ENCODE data around the gene OLFM3.

OLFM3 gene

DNA sequence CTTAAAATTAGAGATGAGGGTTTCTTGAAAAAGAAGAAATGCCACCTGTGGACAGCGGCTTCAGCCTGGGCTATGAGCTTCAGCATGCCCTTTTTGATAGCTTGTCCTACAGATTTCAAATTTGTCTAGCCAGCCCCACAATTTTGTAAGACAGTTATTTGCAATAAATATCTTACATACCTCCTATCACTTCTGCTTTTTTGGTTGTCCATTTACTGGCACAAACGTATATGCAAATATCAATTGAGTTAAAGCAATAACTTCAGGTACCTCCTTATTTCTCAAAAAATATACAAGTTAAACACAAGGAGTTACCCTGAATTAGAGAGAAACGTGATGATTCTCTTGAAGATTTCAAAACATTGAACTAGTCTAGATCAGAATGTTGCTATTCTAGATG, 53.5 kb downstream of the OLFM3 start:
- DNase-seq (ENCODE audit: low spot score): no peak

DNA sequence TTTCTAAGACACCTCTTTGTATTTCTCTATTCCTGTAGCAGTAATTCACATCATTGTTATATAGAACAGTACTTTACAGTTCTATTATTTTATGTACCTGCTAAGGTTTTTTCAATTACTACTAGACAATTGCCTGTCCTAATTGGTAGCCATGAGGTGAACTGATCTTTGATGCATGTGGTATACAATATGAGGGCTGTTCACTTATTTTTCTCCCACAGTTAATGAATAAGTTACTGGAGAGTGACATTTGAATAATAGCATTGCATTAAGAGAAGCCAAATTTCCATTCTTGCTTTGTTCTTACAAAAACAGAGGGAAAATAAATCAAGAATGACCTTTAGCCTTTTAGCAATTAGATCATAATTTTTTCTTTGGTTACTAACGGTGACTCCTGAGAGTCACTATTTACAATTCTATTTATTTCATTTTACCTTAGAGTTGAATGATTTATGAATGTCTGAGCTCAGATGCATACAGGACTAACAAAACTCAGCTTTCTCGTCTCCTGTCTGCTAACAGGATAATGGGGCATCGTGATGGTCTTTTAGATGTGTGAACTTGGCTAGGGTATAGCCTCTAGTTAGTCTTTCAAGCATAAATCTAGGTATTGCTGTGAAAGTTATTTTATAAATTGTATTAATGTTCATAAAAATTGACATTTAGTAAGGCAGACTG, 54.1 kb downstream of the OLFM3 start:
- DNase-seq (ENCODE audit: low spot score): no peak

DNA sequence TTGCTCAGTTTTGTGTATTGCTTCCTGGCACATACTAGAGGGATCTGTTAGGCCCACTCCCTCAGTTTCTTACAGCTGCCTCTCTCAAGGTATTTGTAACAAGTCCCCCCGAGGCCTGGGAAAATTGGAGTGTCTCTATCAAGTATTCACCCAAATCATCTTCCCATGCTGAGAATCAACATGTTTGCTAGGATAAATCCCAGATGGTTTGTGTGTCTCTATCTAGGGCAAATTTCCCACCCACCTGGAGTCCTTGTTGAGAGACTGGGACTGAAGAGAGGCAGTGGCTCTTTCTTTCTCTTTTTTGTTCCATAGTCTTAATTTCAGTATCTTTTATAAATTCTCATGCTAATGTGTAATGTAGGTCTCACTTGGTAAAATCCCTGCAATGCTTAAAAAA, 58.0 kb downstream of the OLFM3 start:
- no peak for DNase-seq (ENCODE audit: low spot score)

DNA sequence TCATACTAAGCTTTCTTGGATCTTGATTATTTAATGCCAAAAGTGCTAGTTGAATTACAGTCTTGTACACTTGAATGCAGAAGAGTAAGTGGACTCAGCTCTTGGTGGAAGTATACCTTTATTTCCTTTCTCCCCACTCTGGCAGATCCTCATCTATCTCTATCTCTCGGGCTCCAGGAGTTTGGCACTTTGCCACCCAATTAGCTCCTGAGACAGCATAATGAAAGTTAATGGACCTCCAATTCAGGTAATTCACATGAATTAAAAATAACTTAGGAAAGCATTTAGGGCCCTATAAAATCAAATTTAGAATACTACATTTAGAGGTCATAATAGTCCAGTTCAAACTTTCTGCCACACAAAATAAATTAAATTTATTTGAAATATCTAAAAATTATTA, 67.4 kb downstream of the OLFM3 start:
- no peak for DNase-seq (ENCODE audit: low spot score)

DNA sequence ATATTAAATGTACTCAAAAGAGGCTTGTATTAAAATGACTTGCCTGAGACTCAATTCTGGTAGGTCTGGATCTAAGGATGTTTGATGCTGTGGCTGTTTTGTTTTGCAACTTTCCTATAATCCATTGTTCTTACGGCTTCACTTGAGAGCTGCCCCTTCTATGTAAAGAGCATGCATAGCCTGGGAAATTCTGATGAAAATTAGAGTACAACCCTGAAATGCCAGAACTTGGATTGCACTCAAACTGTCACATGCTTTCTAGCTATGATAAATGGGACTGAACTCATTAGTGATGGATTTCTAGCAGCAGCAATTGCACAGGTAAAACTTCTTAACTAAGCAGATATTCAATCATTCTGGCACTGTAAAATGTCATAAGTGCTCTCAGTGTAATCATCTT, 67.9 kb downstream of the OLFM3 start:
- no peak for DNase-seq (ENCODE audit: low spot score)

DNA sequence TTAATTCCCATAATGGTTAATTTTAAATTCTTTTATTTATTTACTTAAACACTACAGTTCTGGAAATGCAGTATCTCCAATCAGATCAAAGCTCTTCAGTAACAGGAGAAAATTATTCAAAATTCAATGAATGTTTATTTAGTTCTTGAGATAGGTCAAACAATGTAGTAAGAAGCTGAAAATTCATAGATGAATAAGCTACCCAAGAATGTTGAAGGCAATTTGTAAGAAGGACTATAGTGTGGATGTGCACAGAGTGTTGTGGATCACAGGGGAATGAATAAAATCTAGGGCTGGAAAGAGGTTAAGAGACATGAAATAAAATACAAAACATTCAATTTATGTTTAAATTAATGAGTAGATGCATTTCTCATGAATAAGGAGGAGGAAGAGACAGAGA, 72.0 kb downstream of the OLFM3 start:
- no peak for DNase-seq (ENCODE audit: low spot score)

DNA sequence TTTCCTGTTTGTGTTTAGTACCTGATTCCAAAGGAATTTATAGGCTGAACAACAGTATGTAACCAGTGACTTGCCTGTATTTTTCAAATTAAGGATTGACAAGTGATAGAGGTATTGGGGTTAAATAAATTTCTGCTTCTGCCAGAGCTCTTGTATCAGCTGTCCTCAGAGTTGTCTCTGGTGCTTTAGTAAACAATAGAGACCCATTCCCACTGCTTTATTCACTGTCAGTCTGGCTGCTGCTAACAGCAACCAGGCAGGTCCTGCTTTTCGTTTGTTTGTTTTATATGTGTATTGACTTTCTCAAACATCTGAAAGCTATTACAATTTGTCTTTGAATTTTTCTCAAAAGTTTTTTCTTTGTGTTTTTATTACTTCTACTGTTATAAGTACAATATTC, 76.1 kb downstream of the OLFM3 start:
- DNase-seq (ENCODE audit: low spot score): no peak

DNA sequence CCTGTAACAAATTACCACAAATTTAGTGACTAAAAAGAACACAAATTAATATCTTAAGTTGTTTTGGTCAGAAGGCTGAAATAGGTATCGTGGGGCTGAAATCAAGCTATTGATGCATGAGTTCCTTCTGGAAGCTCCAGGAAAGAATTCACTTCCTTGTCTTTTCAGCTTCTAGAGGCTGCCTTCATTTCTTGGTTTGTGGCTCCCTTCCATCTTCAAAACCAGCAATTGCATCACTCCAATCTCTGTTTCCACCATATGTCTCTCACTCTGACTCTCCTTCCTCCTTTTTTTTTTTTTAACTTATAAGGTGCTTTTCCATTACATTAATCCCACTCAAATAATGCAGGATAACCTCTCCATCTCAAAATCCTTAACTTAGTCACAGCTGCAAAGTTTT, 78.4 kb downstream of the OLFM3 start:
- DNase-seq (ENCODE audit: low spot score): no peak

DNA sequence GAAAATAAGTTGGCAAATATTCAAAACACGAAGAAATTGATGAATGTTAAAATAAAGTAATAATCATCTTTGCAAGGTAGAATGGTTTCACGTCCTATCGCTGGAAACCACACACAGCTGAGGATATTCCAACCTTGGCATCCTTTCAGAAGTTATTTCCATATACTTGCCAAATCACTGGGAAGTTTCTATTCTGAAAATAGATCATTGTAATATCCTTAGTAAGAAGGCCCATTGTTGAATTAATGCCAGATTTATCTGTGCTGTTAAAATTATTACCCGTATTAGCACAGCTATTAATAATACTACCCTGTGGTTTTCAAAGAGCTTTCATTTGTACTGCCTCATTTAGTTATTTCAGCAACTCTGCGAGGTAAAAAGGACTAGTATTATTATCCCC, 81.1 kb downstream of the OLFM3 start:
- DNase-seq (ENCODE audit: low spot score): no peak

DNA sequence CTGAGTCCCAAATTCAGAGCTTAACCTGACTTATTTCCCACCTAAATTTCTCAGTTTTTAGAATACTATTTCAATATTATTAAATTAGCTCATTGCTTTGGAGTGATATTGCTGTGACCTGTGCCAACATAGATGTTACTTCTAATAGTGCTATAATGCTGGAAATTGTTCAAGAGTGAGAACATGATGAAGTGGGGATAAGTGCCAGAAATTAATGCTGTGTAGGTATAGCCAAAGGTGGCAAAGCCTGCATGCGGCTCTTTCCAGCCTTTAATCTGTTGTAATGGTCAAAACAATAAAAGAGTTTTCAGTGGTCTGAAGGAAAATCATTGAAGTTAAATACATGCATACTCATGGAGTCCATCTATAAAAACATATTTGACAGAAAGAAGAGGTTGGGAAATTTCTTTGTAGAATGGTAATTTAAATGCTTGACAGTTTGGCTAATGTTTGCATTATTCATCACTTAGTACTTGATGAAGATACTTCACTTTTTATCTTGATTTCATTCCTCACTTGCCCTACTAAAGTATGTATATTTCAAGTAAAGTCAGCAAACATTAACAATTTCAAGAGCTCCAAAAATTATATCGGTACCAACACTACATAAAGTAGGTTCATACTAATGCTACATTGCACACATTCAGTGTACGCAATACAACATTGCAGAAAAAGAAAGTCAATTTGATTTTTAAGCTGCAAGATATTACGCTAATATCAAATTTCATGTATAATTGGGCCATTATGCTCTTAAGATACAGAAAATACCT, 82.1 kb downstream of the OLFM3 start:
- DNase-seq (ENCODE audit: low spot score): no peak

DNA sequence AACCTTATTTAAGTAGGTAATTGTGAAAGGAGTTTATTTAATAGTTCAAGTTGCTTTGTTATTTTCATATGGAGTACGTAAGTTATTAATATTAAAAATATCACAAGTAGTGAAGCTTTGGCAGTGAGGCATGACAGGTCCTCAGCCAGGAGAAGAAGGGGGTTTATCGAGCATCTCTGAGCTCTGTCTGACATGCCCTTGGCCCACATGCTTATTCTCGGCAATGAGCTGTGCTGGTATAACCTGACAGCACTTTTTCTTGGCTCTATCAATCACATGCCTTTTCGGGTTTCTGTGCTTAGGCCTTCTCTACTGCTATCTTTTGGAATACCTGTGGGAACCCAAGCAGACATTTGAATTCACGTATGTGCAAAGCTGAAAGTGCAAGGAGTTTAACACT, 84.8 kb downstream of the OLFM3 start:
- no peak for DNase-seq (ENCODE audit: low spot score)

DNA sequence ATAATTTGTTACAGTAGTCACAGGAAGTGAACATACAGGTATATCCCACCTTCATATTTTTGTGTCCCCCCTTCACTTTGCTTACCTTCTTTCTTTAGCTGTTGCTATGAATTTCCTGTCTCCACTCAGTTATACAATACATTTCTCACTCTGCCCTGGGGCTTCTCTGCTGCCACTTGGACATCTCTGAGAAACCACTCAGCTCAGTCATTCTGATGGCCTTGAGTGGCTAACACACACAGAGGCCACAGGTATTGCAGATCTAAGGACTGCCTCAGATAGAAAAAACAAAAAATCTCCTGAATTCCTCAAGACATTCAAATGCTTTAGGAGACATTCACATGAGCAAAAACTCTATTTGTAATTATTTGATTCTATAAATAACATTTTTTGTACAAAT, 87.7 kb downstream of the OLFM3 start:
- no peak for DNase-seq (ENCODE audit: low spot score)

DNA sequence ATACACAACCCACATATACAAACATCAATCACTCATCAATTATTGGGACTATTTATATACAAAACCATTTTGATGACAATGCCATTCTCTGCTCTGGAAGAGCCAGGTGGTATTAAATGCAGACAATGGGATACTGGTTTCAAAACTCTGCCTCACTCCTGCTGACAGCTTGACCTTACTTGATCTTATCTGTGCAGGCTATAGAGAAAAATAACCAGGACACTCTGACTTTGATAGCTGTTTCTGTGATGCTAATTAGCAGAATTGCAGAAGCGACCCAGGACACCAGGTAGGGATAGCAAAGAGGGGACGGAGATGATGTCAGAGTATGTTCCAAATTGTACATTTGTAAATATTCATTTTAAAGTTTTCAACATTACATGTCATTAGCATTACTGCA, 89.5 kb downstream of the OLFM3 start:
- no peak for DNase-seq (ENCODE audit: low spot score)

DNA sequence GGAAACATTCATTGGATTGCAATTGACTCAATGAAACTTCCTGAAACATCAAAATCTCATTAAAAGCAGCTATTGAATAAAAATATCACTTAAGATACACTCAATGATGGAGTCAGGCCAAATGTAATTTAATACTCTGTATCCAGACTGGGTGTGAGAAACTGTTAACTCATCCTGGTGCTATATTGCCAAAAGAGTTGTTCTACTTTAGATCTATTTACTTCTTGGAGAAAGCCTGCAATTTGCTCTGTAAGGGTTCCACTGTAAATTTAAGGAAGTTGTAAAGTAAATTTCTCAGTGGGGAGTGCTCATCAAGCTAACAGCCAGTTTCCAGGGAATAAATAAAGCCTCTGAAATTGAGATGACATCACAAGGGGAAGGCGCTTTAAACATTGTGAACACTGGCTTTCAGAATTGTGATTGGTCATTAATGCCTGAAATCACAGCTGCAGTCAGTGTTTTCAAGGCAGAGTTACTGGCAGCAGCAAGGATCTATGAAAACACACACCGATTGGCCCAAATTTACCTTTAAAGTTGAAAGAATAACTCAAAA, 91.4 kb downstream of the OLFM3 start:
- no peak for DNase-seq (ENCODE audit: low spot score)

DNA sequence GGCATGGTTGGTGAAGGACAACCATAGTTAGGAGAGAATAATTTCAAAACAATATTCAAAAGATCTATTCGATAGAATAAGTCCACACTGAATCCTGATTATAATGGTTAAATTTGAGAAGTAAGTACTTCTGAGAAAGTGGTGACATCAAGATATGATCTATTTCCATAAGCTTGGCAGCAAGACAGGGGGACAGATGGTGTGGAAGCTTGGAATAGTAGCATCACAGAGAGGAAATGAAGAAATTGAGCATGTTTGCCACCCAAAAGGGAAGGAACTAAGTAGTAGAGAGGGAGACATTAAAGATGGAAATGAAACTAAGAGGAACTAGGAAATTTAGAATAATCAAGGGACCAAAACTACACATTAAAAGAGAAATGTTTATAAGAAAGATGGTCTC, 94.5 kb downstream of the OLFM3 start:
- DNase-seq (ENCODE audit: low spot score): no peak

DNA sequence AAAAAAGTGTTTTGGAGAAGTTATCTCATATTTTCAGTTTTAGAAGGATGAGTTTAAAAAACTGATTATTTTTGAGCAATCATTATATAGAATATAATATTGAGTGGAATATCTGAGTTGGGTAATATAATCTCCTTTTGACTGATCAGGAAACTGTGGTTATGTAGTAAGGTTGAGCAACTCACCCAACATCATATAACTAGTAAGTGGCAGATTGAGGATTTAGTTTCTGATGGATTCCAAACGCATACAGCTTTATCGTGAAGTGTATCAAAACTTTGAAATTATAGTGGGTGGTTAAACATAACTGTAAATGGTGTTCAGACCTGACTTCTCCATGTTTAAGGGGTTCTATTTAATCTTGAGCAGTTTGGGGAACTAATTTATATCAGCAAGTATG, 98.6 kb downstream of the OLFM3 start:
- no peak for DNase-seq (ENCODE audit: low spot score)

DNA sequence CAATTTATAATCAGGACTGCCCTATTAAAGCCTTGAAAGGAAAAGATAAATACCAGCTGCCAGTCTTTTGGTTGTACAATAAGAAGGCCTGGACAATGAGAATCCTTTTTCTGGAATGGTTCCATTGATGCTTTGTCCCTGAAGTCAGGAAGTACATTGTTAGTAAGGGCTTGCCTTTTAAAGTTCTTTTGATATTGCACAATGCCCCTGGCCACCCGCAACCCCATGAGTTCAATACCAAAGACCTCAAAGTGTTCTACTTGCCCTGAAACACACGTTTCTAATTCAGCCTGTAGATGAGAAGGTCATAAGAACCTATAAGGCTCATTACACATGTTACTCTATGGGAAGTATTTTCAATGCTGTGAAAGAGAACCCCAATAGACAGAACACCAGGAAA, 112.1 kb downstream of the OLFM3 start:
- no peak for DNase-seq (ENCODE audit: low spot score)

DNA sequence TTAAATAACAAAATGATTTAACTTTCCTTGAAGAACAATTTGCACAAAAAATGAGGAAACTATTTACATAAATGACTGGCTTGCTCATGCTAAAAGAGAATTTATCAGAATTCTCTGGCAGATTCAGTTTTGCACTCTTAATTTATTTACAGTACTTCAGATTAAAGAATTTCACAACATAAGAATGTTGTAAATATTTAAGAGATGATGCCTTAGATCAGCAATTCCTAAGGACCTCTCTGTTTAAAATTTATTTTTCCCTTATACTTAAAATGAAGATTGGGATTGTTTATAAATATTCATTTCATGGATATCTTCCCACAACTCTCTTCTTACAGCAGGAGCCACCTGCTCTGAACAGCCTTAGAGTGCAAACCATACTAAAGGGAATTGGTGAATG, 120.8 kb downstream of the OLFM3 start:
- no peak for DNase-seq (ENCODE audit: low spot score)

DNA sequence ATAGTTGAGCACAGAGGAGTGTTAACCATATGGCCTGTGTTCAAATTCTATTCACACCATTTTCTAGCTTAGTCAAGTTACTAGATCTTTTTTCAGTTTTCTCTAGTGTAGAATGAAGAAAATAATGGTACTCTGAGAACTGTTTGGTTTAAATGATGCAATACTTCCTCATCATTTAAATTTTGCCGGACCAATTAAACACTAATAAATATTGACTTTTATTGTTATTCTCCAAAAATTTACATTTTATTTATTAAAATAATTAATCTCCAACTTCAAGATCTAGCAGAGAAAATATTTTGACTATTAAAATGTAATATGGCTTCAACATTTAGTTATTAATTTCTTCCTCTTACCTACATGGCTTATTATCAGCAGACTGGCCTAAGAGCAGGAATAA, 123.1 kb downstream of the OLFM3 start:
- no peak for DNase-seq (ENCODE audit: low spot score)

DNA sequence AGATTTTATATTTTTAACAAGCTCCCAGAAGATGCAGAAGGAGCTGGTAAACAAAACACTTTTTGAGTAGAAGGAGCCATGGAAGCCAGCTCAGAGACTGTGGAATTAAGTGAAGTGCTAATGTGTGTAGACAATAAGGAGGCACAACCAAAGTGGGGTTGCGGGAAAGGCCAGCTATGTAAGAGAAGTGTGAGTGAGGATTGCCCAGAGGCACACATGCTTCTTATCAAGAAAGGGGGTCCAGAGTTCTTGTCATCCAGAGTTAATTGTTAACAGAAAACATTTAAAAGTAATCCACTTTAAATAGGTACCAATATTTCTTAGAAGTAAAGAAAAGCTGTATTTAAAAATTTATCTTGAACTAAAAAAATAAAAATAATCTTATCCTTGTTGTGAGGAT, 136.8 kb downstream of the OLFM3 start:
- DNase-seq (ENCODE audit: low spot score): no peak

DNA sequence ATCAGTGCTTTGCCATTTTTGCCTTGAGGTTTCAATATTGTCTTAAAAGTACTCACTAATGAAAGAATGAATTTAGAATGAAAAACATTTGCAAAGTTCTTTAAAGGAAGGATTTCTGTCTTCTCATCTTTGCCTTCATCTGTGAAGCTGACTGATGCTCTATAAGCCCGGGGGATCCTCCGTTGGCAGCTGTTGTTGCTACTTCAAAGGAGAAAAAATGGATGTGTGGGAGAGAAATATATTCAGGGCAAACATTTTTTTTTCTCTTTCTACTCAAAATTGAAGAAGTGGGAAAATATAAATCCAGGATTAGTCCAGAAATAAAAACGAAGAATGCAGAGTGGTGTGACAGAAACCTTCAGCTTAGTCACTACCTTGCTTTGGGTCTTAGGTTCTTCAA, 142.5 kb downstream of the OLFM3 start:
- DNase-seq (ENCODE audit: low spot score): no peak

DNA sequence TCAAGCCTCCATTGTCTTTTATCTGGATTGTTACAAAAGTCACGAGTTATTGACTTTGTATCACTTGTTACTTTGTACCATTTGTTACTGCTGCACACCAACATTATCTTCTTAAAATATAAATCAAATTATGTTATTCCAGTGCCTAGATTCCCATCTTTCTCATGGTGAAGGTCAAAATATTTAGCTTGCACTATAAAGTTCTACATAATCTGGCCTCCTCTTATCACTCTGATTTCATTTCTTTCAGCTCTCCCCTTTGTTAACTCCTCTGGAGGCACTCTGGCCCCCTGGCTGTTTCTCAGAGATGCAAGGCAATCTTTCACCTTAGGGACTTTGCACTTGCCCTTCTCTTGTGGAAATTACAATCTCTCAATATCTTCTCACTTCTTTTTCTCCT, 143.8 kb downstream of the OLFM3 start:
- DNase-seq (ENCODE audit: low spot score): no peak

DNA sequence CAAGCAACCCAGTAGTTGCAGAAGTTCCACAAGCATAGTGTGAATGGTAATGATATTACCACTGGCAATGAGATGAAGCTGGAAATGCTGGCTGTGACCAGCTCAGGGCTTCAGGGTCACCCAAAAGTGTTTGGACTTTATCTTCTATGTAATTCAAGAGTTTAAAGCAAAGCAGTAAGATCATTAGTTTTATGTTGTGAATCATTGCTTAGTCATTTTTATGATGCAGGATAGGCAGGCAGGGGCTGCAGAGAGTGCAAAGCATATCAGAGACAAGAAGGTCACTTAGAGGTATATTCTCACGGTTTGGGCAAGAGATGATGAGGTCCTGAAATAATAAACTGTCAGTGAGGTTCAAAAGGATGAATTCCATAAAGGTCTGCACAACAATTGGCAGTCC, 147.4 kb downstream of the OLFM3 start:
- no peak for DNase-seq (ENCODE audit: low spot score)

DNA sequence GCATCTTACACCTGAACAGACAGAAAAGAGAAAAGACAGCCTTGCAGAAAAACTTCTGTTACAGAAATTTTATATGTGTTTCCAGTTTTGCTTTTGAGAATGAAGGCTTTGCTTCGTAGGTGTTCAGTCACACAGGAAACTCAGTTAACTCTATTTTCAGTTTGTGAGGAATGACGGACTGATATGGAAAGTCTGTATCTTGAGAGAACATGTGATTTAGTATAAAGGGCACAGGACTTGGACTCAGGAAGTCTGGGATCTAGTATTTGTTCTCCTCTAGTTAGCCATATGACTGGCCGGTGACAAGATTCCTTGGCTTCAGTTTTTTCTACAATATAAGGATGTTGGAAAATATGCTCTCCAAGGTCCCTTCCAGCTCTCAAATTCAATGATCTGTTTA, 149.1 kb downstream of the OLFM3 start:
- no peak for DNase-seq (ENCODE audit: low spot score)
